Endometrial microvascular endothelial cells (primary cell): ENCODE results near the gene COLEC11. TPM values are rescaled to one million over a fixed set of nuclear protein-coding genes. Genes with fewer than 3 reads are reported as not detected.

ENCODE experiments used
- in situ Hi-C: cut with HindIII; loops from 2 replicates; pipeline ENCODE4 v1.10.0; 2017; ENCODE audit warnings: low sequenced_read_pairs, low pct_unique_long_range_greater_than_20kb; ENCODE audit errors: inconsistent ontology term
- total RNA-seq: library from RNA; depleted of rRNA; stranded (reverse); fragments of >200 nt; gene quantifications from one replicate; pipeline ENCODE4 v1.2.3, GENCODE V29; 2015; ENCODE audit errors: inconsistent ontology term

The COLEC11 gene
- total RNA-seq, 1 donor from 2014 or later = not detected

- in situ Hi-C loops = no loop called here
Observed at GRCh38 chr2:3644891-3645605, 50.1 kb downstream of the COLEC11 start.

GRCh38 chr2:3645745-3646389 lies 51.0 kb downstream of the COLEC11 start:
- in situ Hi-C loops = no loop called here

- in situ Hi-C loops = no loop called here
Observed at GRCh38 chr2:3646446-3646845, 51.5 kb downstream of the COLEC11 start.

GRCh38 chr2:3647246-3647645 lies 52.3 kb downstream of the COLEC11 start:
- in situ Hi-C loops = no loop called here

- in situ Hi-C loops = no loop called here
Observed at GRCh38 chr2:3647831-3648651, 53.1 kb downstream of the COLEC11 start.

- in situ Hi-C loops = no loop called here
Observed at GRCh38 chr2:3648652-3649177, 53.8 kb downstream of the COLEC11 start.

- in situ Hi-C loops = no loop called here
Observed at GRCh38 chr2:3649581-3649980, 54.7 kb downstream of the COLEC11 start.

GRCh38 chr2:3650140-3650920 lies 55.4 kb downstream of the COLEC11 start:
- in situ Hi-C loops = no loop called here

GRCh38 chr2:3651691-3652648 lies 57.1 kb downstream of the COLEC11 start:
- in situ Hi-C loops = no loop called here

- in situ Hi-C loops = no loop called here
Observed at GRCh38 chr2:3652896-3653625, 58.1 kb downstream of the COLEC11 start.

- in situ Hi-C loops = no loop called here
Observed at GRCh38 chr2:3654011-3654410, 59.1 kb downstream of the COLEC11 start.

GRCh38 chr2:3654531-3655225 lies 59.8 kb downstream of the COLEC11 start:
- in situ Hi-C loops = no loop called here

- in situ Hi-C loops = no loop called here
Observed at GRCh38 chr2:3655871-3656761, 61.2 kb downstream of the COLEC11 start.

- in situ Hi-C loops = no loop called here
Observed at GRCh38 chr2:3656762-3657721, 62.1 kb downstream of the COLEC11 start.

- in situ Hi-C loops = no loop called here
Observed at GRCh38 chr2:3657881-3658280, 63.0 kb downstream of the COLEC11 start, which contains the start of gene ALLC. ALLC (plus strand) TSS chr2:3658200; CDS start chr2:3671158, 12,958 bp downstream.
